ENCODE data around the gene CFAP97D1. TPM values are rescaled to one million over a fixed set of nuclear protein-coding genes. Genes with fewer than 3 reads are reported as not detected.

Gene CFAP97D1
- polyA plus RNA-seq, 1 experiment = 0.02 TPM

DNA sequence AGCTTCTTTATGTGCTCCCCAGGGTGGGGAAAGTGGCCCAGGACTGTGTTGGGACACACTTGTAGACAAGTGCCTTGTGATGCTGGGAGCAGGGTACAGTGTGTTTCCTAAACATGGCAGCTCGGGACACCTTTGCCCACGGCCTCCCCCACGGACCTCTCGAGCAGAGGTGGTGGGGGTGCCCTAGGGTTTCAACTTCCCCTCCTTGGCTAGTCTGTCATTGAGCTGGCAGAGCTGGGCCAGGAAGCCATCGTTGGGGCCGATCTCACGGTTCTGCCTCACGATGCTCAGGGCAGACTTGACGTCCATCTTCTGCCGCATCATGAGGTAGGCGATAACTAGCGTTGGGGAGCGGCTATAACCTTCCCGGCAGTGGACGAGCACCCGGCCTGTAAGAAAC is 10.8 kb upstream of the CFAP97D1 start:
- CTCF ChIA-PET = no interaction called here
- no peak overlapping the region for H3K27ac ChIP-seq (ENCODE audit: low read depth, low read length)
- H3K27me3 ChIP-seq (ENCODE audit: control insufficient read depth, insufficient read depth, low read length) = no peaks in the 10 kb centered on the region
- no peak overlapping the region for H3K4me3 ChIP-seq (ENCODE audit: low read depth, low read length)
- POLR2A ChIA-PET = interaction anchor here (0.5 kb wide), 1 partner anchor 55 kb away, joined by 5 read pairs; no protein-coding TSS in a partner anchor
- TF ChIP-seq, protein P1, sequence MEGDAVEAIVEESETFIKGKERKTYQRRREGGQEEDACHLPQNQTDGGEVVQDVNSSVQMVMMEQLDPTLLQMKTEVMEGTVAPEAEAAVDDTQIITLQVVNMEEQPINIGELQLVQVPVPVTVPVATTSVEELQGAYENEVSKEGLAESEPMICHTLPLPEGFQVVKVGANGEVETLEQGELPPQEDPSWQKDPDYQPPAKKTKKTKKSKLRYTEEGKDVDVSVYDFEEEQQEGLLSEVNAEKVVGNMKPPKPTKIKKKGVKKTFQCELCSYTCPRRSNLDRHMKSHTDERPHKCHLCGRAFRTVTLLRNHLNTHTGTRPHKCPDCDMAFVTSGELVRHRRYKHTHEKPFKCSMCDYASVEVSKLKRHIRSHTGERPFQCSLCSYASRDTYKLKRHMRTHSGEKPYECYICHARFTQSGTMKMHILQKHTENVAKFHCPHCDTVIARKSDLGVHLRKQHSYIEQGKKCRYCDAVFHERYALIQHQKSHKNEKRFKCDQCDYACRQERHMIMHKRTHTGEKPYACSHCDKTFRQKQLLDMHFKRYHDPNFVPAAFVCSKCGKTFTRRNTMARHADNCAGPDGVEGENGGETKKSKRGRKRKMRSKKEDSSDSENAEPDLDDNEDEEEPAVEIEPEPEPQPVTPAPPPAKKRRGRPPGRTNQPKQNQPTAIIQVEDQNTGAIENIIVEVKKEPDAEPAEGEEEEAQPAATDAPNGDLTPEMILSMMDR (IDR thresholded peaks at IDR 0.05; ENCODE audit: low read depth, low read length) = no peak
- no peak for DNase-seq (ENCODE audit: low read depth, low spot score)
- H3K9me3 ChIP-seq (ENCODE audit: control insufficient read depth, insufficient read depth, low read length) = no peaks in the 10 kb centered on the region

GRCh38 chr17:43769859-43770258 is 10.4 kb upstream of the CFAP97D1 start:
- ChIA-PET POLR2A (interaction anchor here (0.5 kb wide), 1 partner anchor 56 kb away, joined by 5 read pairs; no protein-coding TSS in a partner anchor), CTCF (no interaction called here)

GRCh38 chr17:43770957-43771356 is 9.3 kb upstream of the CFAP97D1 start:
- CTCF ChIA-PET = no interaction called here
- TF ChIP-seq, protein P1 (IDR thresholded peaks at IDR 0.05; ENCODE audit: low read depth, low read length) = no peak
- H3K4me3 ChIP-seq (ENCODE audit: low read depth, low read length) = no peak overlapping the region
- H3K27ac ChIP-seq (ENCODE audit: low read depth, low read length) = no peak overlapping the region
- H3K9me3 ChIP-seq (ENCODE audit: control insufficient read depth, insufficient read depth, low read length) = no peaks in the 10 kb centered on the region
- POLR2A ChIA-PET = no interaction called here
- no peak for DNase-seq (ENCODE audit: low read depth, low spot score)
- H3K27me3 ChIP-seq (ENCODE audit: control insufficient read depth, insufficient read depth, low read length) = no peaks in the 10 kb centered on the region

More at GRCh38 chr17:43769859-43770258, 10.4 kb upstream of the CFAP97D1 start:
- no peaks in the 10 kb centered on the region for H3K9me3 ChIP-seq (ENCODE audit: control insufficient read depth, insufficient read depth, low read length)
- H3K4me3 ChIP-seq (ENCODE audit: low read depth, low read length) = no peak overlapping the region
- TF ChIP-seq, protein P1 (IDR thresholded peaks at IDR 0.05; ENCODE audit: low read depth, low read length) = no peak
- H3K27me3 ChIP-seq (ENCODE audit: control insufficient read depth, insufficient read depth, low read length) = no peaks in the 10 kb centered on the region
- DNase-seq (ENCODE audit: low read depth, low spot score) = no peak
- no peak overlapping the region for H3K27ac ChIP-seq (ENCODE audit: low read depth, low read length)

- Histone ChIP-seq H3K9me3 (ENCODE audit: control insufficient read depth, insufficient read depth, low read length) (no peaks in the 10 kb centered on the region), H3K4me3 (ENCODE audit: low read depth, low read length) (no peak overlapping the region), H3K27me3 (ENCODE audit: control insufficient read depth, insufficient read depth, low read length) (no peaks in the 10 kb centered on the region), H3K27ac (ENCODE audit: low read depth, low read length) (no peak overlapping the region)
- ChIA-PET POLR2A (no interaction called here), CTCF (no interaction called here)
- TF ChIP-seq, protein P1 (IDR thresholded peaks at IDR 0.05; ENCODE audit: low read depth, low read length) = no peak
- DNase-seq (ENCODE audit: low read depth, low spot score) = no peak
These were observed 8.8 kb upstream of the CFAP97D1 start for GRCh38 chr17:43771463-43771862.

DNA sequence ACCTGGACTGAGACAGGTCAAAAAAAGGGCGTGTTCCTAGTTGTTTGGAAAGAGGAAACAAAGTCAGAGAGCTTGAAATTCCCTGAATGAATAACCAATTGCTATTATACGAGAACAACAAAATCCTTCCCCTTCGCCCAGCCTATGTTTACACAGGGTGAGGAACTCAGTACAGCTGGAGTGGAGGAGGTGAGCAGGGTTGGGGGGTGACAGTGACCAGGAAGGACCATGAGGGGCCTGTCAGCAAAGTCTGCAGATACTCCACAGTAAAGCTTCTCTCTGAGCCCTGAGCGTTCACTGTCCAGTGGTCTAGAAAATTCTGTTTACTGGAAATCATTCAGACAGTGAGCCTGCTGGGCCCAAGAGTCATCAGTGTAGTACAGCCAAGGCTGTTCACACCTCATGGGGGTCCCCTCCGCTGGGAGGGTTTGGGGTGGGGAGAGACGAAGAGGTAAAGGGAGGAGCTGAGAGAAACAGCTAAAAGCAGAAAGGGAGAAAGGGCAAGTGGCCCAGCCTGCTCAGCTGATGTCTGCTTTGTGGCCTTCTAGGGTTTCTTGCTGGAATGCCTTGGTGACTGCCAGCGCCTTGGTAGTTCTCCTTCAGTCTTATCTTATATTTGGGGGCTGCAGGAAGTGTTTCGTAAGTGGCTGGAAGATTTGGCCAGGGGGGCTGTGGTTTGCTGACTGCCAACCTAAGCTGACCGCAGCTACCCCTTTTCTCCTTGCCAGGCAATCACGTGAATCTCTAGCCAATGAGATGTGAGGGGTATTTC is 7.2 kb upstream of the CFAP97D1 start:
- ChIA-PET POLR2A (interaction anchor here (0.6 kb wide), 1 partner anchor 210 kb away, joined by 8 read pairs; no protein-coding TSS in a partner anchor), CTCF (interaction anchor here (0.6 to 1.0 kb wide), 2 partner anchors 78 to 828 kb away, joined by 3 read pairs; no protein-coding TSS in a partner anchor)
- Histone ChIP-seq H3K27ac (ENCODE audit: low read depth, low read length) (no peak overlapping the region), H3K4me3 (ENCODE audit: low read depth, low read length) (no peak overlapping the region), H3K9me3 (ENCODE audit: control insufficient read depth, insufficient read depth, low read length) (no peaks in the 10 kb centered on the region), H3K27me3 (ENCODE audit: control insufficient read depth, insufficient read depth, low read length) (no peaks in the 10 kb centered on the region)
- TF ChIP-seq, protein P1 (IDR thresholded peaks at IDR 0.05; ENCODE audit: low read depth, low read length) = no peak
- DNase-seq (ENCODE audit: low read depth, low spot score) = no peak
